HG03354 (cell line): ENCODE results near the gene SRP9.

ENCODE experiments used
- ATAC-seq: cut with Tn5 transposase; IDR thresholded peaks from one replicate; pipeline ENCODE4 v1.9.1; 2021; ENCODE audit warnings: mild to moderate bottlenecking; ENCODE audit not compliant: unreplicated experiment, poor library complexity, severe bottlenecking

Gene SRP9, protein sequence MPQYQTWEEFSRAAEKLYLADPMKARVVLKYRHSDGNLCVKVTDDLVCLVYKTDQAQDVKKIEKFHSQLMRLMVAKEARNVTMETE

DNA sequence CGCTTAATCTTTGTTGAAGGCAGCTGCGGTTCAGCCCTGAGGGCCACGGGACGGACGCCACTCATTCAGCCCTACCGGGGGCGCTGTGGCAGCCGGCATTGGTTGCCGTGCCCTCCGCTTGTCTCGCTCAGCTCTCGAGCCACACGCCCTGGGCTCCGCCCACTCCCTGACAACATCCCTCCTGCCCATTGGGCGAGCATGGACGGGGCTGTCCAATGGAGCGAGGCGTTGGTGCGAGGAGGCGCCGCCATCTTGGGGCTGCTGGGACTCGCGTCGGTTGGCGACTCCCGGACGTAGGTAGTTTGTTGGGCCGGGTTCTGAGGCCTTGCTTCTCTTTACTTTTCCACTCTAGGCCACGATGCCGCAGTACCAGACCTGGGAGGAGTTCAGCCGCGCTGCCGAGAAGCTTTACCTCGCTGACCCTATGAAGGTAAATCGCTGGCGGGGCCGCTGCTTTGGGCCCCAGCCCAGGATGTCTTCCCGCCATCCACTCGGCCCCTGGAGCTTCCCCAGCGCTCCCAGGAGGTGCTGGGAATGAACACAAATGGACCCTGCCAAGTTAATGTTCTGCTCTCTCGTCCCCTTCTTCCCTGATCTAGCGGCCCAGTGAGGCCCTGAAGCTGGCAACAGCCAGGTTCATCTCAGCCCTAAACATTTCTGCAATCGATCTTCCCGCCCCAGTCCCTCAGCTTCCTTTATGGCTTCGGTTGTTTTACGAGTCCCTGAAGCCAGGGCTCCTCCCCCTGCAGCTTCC lies at the start of gene SRP9:
Gene SRP9, plus strand, starts transcription at position 244 of the 754 bp plus-strand sequence. Its CDS starts 115 bp downstream, at position 359.
- peak; percentile 99 for ATAC-seq

GRCh38 chr1:225731491-225731890 lies 46.1 kb upstream of the SRP9 start:
- no peak for ATAC-seq

DNA sequence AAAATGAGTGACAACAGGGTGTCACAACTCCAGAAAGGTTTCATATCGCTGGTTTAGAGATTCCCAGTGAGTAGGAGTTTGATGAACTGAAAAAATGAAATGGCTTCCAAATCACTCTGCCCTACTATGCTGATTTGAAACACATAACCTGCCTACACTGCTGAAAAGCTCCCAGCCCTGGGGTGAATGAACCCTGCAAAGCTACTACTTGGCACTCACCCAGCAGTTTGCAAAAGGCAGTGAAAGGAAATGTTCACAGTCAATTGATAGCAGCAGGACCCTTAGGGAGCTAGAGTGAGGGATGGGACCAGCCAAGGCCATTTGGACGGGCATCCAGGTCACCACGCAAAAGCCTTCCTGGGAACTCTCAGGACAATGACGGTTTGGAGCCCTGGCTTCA lies 44.4 kb upstream of the SRP9 start:
- ATAC-seq, result no peak

GRCh38 chr1:225735252-225736149 lies 42.1 kb upstream of the SRP9 start:
- no peak for ATAC-seq

- no peak for ATAC-seq
Observed at GRCh38 chr1:225736437-225737098, 41.1 kb upstream of the SRP9 start.

DNA sequence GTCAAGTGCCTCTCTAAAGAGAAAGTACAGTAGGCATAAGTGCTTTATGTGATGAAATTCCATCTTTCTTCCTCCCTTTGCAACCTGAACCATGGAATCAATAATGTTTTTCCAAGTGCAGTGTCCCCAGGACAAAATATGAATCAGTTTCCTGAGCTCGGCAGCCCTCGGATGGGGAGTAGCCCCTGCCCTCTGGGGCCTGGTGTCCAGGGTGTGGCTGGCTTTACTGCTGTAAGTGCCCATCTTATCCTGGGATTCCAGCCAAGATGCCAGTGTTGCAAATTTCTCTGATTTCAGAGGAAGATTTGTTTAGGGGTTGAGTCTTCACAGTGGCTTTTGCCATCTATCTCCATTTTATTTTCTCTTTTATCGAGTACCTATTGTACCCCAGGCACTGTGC lies 40.5 kb upstream of the SRP9 start:
- ATAC-seq, result no peak

DNA sequence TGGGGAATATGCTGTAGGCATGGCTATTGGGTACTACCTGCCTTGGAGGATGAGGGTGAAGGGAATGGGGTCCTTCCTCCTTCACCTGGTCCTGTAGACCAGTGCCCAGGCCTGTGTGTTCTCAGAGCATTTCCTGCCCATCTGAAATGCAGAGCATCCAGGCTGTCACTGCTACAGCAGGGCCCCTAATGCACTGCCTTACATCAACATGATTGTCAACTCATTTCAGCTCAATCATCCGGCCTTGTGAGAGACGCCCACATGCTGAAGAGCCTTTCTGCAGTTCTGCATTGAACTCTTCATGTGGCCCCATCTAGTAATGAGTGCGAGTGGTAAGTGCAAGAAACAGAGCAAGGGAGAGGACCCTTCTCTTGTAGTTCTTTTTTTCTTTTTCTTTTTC lies 39.8 kb upstream of the SRP9 start:
- ATAC-seq, result no peak

DNA sequence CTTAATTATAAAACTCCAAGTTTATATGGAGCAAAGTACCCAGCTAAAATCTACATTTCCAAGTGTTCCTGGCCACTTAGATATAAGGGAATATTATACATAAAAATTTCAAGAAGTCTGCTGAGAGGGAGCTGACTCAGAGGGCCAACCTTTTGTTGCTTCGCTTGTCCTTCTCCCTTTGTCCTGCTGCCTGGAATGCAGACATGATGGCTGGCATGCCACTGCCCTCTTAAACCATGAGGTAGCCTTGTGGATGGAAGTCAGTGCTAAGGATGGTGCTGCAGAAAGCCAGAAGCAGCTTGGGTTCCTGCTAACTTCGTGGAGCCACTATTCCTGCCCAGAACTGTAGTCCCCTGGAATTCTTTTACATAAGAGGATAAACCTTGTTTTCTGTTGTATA lies 38.9 kb upstream of the SRP9 start:
- ATAC-seq, result no peak

GRCh38 chr1:225739542-225740107 lies 38.0 kb upstream of the SRP9 start:
- no peak for ATAC-seq

GRCh38 chr1:225744745-225745144 lies 32.9 kb upstream of the SRP9 start:
- no peak for ATAC-seq

DNA sequence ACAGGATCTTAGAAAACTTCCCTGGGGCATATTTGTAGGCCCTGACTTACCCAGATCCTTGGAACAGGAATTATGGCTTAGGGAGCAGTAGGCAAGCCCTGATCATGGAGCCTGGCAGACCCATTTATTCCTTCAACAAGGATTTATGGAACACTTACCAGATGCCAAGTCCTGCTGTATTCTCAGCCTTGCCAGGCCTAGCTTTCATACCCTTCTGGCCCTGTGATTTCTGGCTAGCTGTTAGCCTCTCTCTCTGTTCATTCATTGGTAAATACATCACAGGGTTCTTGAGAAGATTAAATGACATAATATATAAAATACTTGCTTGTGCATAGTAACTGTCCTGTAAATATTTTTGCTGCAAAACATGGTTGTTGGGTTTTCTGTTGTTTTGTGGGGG lies 32.4 kb upstream of the SRP9 start:
- no peak for ATAC-seq

DNA sequence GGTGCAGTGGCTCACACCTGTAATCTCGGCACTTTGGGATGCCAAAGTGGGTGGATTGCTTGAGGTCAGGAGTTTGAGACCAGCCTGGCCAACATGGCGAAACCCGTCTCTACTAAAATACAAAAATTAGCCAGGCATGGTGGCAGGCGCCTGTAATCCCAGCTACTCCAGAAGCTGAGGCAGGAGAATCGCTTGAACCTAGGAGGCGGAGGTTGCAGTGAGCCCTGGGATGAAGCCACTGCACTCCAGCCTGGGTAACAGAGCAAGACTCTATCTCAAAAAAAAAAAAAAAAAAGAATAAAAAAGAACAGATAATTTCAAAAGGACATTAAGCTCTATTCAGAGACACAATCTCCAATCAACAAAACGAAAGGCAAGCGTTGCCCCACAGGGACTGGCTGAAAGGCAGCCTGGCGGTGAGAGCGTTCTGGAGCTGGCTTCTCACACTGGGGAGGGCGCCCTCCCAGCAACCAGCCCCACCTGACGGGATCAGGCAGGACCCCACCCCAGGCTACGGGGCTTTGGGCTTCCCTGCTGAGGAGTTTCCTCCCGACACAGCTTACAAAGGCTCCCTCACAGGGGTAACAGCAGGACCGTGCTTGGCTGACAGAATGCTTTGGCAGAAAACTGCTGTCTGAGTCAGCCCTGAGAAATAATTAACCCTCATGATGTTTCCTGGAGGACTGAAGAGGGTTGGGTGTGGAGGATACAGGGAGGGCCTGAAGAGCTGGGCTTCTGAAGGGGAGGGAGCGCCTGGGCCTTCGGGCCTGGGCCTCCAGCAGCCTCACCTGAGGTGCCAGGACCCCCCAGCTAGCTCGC lies 31.1 kb upstream of the SRP9 start:
- ATAC-seq, result peak; percentile 74

GRCh38 chr1:225747566-225747965 lies 30.1 kb upstream of the SRP9 start:
- ATAC-seq, result no peak

DNA sequence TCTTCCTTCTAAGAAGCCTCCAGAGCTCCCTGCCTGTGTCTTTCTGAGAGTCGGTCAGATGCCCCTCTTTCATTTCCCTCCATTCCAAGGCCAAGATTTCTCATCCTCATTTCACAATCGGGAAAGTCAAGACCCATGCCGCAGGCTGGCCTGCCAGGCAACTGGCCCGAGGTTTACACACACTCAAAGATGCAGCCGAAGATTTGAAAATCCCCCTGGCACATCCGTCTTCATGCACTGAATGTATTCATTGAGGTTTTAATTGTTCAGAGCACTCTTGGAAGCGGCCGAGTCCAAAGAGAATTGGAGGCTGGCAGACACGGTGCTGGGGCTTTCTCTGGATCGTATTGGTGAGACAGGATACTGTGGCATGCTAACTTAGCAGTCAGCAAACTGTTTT lies 29.1 kb upstream of the SRP9 start:
- ATAC-seq, result no peak

DNA sequence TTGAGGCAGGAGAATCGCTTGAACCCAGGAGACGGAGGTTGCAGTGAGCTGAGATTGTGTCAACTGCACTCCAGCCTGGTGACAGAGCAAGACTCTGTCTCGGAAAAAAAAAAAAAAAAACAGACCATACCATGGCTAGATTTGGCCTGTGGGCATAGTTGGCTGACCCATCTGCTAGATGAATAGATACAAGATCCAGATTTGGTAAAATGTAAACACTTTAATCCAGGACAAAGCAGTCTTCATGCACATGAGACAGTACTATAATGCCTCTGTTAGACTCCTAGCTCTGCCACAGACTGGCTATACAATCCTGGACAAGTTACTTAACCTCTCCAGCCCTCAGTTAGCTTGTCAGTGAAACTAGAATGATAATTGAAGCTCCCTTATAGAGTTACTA lies 27.9 kb upstream of the SRP9 start:
- no peak for ATAC-seq

DNA sequence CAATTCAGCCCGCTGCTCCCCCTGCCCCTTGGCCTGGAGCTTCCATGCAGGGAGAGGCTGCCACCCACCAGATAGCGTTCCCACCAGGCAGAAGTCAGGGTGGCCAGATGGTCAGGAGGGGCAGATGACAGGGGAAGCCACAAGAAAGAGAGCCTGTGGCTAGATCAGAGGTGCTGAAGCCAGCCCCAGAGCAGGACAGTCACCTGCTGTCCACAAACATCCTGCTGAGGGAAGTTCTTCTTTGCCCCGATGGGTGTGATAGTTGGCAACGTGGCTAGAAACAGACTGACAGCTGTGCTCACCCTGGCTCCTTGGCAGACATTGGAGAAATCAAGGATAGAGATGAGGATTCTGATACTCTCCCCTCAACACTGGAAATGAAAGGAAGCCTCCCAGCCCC lies 27.2 kb upstream of the SRP9 start:
- ATAC-seq, result no peak

DNA sequence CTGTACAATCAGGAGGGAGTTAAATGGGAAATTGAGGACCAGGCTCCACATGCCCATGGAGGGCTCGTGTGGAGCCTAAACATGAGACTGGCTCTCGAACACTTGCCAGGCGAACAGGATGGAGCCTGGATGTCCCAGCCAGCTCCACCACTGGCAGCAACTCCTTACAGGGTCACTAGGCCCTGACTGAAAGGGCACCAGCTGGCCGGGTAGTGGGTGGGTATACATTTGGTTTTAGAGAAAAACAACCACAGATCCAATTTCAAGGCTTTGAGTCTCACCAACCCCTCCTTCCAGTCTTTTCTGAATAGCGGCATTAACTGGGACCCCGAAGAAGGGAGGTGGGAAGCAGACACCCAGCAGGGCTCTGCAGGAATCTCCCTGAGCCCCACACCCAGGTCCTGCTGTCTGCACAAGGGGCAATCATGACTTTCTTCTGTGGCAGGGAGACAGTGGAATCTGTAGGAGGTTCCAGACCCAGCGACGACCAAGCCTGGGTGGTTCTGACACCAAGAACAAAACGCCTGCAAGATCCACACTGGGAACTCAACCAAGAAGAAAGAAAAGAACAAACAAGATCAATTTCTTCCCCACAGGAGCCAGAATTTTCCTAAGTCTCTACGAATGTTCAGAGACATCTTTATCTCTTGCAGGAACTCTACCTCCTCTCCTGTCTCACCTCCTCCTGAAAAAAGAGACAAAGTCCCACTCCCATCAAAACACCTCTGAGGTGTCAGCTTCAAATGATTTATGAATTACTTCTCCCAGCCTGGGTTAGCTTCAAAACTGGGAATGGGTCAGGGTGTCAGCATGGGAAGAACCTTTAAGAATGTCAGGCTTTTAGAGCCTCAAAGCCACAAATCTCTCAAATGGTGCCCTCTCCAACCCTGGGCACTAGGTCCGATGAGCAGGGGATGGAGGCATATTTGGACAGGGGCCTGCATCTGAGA lies 26.5 kb upstream of the SRP9 start:
- ATAC-seq, result no peak

DNA sequence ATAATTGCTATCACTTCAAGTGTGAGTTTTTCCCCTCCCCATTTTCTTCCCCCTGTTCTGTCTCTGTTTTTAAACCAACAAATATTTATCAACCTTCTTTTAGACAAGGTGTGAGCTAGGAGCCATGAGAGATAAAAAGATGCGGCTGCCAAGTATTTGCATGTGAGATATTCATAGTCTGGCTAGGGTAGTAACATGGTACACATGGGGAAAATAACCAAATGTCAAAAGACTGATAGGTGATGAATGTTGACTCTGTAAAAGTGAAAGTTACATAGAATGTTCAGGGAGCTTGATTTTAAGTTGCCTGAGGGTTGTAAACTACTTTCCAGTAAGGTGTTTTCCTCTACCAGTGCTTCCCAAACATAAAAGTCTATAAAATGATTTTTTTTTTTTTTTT lies 25.4 kb upstream of the SRP9 start:
- no peak for ATAC-seq
